Natural killer cell treated with Interleukin-12 subunit alpha and Interleukin-12 subunit beta and Interleukin-15 and Interleukin-18, amount 100 ng/mL, for 72 hours (primary cell): ENCODE data around the gene COA1. TPM values are rescaled to one million over a fixed set of nuclear protein-coding genes. Genes with fewer than 3 reads are reported as not detected.
"Not testable (repeated sequence)": the region's sequence is repeated elsewhere in the genome, so short reads cannot be mapped to it uniquely, and the experiment has no call there.

Experiments used
- ATAC-seq, 2 donors: fragments of 150-1000 bp; cut with Tn5 transposase in 1 of 2; sonication (Bioruptor Pico), chemical (Tn5 transposase) in 1 of 2; 2 replicates each; pipeline ENCODE4 v1.10.0; 2021
- DNase-seq: peaks from one replicate; pipeline ENCODE4 v3.0.0; 2022; ENCODE audit warnings: low spot score
- H3K27ac Mint-ChIP-seq, 2 donors: 1 replicate in 1 of 2; 2 replicates in 1 of 2; pipeline ENCODE4 v1.8.0; 2022; ENCODE audit warnings: mixed read lengths in 2 of 2, mild to moderate bottlenecking in 1 of 2, moderate library complexity in 1 of 2
- H3K27me3 Mint-ChIP-seq, 2 donors: 1 replicate in 1 of 2; 2 replicates in 1 of 2; pipeline ENCODE4 v1.8.0; 2022; ENCODE audit warnings: mixed read lengths in 2 of 2
- H3K36me3 Mint-ChIP-seq: one replicate; pipeline ENCODE4 v1.8.0; 2022; ENCODE audit warnings: mixed read lengths
- H3K4me1 Mint-ChIP-seq, 2 donors: 1 replicate in 1 of 2; 2 replicates in 1 of 2; pipeline ENCODE4 v1.8.0; 2022; ENCODE audit warnings: low read depth in 2 of 2, mixed read lengths in 2 of 2, mild to moderate bottlenecking in 1 of 2
- H3K4me3 Mint-ChIP-seq: one replicate; pipeline ENCODE4 v1.8.0; 2022; ENCODE audit warnings: mixed read lengths
- H3K9me3 Mint-ChIP-seq: 2 replicates; pipeline ENCODE4 v1.8.0; 2022; ENCODE audit warnings: mixed read lengths
- total RNA-seq, 2 donors: library from RNA; stranded (reverse); gene quantifications; one replicate each; pipeline ENCODE4 v1.2.3, GENCODE V29; 2022

Gene COA1
- total RNA-seq, 2 donors from 2014 or later: 77.2 to 119 TPM

DNA sequence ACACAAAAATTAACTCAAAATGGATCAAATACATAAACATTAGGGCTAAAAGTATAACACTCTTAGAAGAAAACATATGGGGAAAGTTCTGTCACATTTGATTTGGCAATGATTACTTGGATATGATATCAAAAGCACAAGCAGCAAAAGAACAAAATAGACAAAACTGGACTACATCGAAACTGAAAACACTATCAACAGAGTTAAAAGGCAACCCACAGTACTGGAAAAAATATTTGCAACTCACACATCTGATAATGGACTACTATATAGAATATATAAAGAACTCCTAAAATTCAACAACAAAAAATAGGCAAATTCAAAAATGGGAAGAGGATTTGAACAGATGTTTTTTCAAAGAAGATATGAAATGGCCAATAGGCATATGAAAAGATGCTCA lies 51.0 kb downstream of the COA1 start:
- H3K27me3 Mint-ChIP-seq: no peaks in the 10 kb centered on the region
- H3K27ac Mint-ChIP-seq: peak overlapping the region; percentile 56 to 77
- peaks cover 43 to 48% of the 10 kb centered on the region in 2 donors for H3K4me1 Mint-ChIP-seq
- H3K9me3 Mint-ChIP-seq: no peaks in the 10 kb centered on the region
- ATAC-seq (no peak), DNase-seq (no peak)
- peaks cover 7% of the 10 kb centered on the region for H3K36me3 Mint-ChIP-seq
- H3K4me3 Mint-ChIP-seq: peak overlapping the region; percentile 72

GRCh38 chr7:43677864-43678263 lies 51.5 kb downstream of the COA1 start:
- Mint-ChIP-seq H3K4me3 (peak overlapping the region; percentile 72), H3K9me3 (no peaks in the 10 kb centered on the region), H3K4me1 (peaks cover 46 to 53% of the 10 kb centered on the region in 2 donors), H3K27me3 (no peaks in the 10 kb centered on the region), H3K27ac (peak overlapping the region; percentile 56 to 77), H3K36me3 (peaks cover 9% of the 10 kb centered on the region)
- ATAC-seq (no peak), DNase-seq (no peak)

DNA sequence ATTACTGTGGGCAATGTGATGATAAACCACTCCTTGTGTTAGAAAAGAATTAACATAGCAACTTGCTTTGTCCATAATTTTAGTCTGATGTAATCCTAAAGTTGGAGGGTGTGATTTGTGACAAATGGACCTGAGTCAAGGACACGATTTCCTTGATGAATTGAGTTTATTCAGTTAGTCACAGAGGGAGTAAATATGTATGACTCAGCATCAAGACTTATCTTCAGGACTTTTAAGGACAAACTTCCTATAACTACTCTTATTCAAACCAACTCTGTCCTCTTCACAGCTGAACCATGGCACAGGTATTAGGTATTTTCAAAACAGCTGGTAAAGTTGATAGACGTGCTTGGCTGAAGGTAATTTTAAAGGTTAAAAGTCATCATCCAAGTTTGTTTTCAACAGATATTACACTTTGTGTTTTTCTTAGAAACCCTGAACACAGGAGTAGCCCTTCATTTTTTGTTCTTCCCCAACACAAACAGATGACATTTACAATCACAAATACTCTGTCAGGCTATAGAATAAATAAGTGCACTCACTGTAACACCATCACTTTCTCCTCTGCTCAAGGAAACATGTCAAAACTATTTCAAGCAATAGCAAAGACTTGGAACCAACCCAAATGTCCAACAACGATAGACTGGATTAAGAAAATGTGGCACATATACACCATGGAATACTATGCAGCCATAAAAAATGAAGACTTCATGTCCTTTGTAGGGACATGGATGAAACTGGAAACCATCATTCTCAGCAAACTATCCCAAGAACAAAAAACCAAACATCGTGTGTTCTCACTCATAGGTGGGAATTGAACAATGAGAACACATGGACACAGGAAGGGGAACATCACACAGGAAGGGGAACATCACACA lies 54.5 kb downstream of the COA1 start:
- peaks cover 54 to 61% of the 10 kb centered on the region in 2 donors for H3K4me1 Mint-ChIP-seq
- ATAC-seq (no peak), DNase-seq (no peak)
- no peak overlapping the region for H3K4me3 Mint-ChIP-seq
- peaks cover 28% of the 10 kb centered on the region for H3K36me3 Mint-ChIP-seq
- H3K27me3 Mint-ChIP-seq: no peaks in the 10 kb centered on the region
- peak overlapping the region; percentile 36 to 40 for H3K27ac Mint-ChIP-seq
- H3K9me3 Mint-ChIP-seq: no peaks in the 10 kb centered on the region

GRCh38 chr7:43673243-43673976 lies 55.9 kb downstream of the COA1 start:
- not testable (repeated sequence) for H3K27ac Mint-ChIP-seq, H3K4me3 Mint-ChIP-seq, ATAC-seq, H3K27me3 Mint-ChIP-seq, H3K9me3 Mint-ChIP-seq, DNase-seq
- Mint-ChIP-seq H3K36me3 (peaks cover 28% of the 10 kb centered on the region), H3K4me1 (peaks cover 53 to 55% of the 10 kb centered on the region in 2 donors)

DNA sequence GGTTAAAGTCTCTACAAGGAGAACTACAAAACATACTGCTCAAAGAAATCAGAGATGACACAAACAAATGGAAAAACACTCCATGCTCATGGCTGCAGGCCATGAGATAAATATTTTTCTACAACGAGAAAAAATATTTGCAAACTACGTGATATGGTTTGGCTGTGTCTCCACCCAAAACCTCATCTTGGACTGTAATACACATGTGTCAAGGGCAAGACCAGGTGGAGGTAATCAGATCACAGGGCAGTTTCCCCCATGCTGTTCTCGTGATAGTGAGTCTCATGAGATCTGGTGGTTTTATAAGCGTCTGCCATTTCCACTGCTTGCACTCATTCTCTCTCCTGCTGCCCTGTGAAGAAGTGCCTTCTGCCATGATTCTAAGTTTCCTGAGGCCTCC lies 57.8 kb downstream of the COA1 start:
- DNase-seq (no peak), ATAC-seq (no peak)
- Mint-ChIP-seq H3K27me3 (no peaks in the 10 kb centered on the region), H3K9me3 (no peaks in the 10 kb centered on the region), H3K27ac (no peak overlapping the region), H3K4me1 (peaks cover 49 to 50% of the 10 kb centered on the region in 2 donors), H3K4me3 (no peak overlapping the region), H3K36me3 (peaks cover 38% of the 10 kb centered on the region)

GRCh38 chr7:43669286-43670081 lies 59.8 kb downstream of the COA1 start:
- peak overlapping the region; percentile 15 for H3K4me3 Mint-ChIP-seq
- peak; percentile 40 to 72 for ATAC-seq
- DNase-seq: no peak
- no peaks in the 10 kb centered on the region for H3K27me3 Mint-ChIP-seq
- peaks cover 53 to 55% of the 10 kb centered on the region in 2 donors for H3K4me1 Mint-ChIP-seq
- peak overlapping the region in 1 of 2 donors; percentile 38 for H3K27ac Mint-ChIP-seq
- H3K36me3 Mint-ChIP-seq: peaks cover 31% of the 10 kb centered on the region
- H3K9me3 Mint-ChIP-seq: no peaks in the 10 kb centered on the region

- DNase-seq (no peak), ATAC-seq (no peak)
- Mint-ChIP-seq H3K27me3 (no peaks in the 10 kb centered on the region), H3K36me3 (peaks cover 31% of the 10 kb centered on the region), H3K27ac (peak overlapping the region in 1 of 2 donors; percentile 29), H3K9me3 (no peaks in the 10 kb centered on the region), H3K4me1 (peaks cover 41 to 44% of the 10 kb centered on the region in 2 donors), H3K4me3 (no peak overlapping the region)
Measured at GRCh38 chr7:43668035-43668434, 61.3 kb downstream of the COA1 start.

DNA sequence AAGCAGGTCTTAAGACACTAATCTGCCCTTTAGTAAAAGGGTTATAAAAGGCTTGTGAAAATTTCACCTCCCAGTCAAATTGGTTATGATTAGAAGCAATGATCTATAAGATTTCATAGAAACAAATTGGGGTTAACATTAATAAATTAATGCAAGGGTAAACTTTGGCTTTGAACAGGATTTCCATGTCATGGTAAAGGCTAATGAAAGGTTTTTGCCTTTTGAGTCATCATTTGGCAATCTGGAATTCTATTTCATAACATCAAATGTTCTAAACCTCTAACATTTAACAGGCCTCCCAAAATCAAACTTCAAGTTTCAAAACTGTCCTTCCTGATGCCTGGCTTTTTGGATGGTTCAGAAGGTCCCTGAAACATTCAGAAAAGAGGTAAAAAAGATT lies 62.4 kb downstream of the COA1 start:
- peaks cover 20% of the 10 kb centered on the region for H3K36me3 Mint-ChIP-seq
- ATAC-seq (no peak), DNase-seq (no peak)
- peaks cover 30 to 37% of the 10 kb centered on the region in 2 donors for H3K4me1 Mint-ChIP-seq
- H3K27me3 Mint-ChIP-seq: no peaks in the 10 kb centered on the region
- no peaks in the 10 kb centered on the region for H3K9me3 Mint-ChIP-seq
- peak overlapping the region in 1 of 2 donors; percentile 29 for H3K27ac Mint-ChIP-seq
- H3K4me3 Mint-ChIP-seq: no peak overlapping the region

DNA sequence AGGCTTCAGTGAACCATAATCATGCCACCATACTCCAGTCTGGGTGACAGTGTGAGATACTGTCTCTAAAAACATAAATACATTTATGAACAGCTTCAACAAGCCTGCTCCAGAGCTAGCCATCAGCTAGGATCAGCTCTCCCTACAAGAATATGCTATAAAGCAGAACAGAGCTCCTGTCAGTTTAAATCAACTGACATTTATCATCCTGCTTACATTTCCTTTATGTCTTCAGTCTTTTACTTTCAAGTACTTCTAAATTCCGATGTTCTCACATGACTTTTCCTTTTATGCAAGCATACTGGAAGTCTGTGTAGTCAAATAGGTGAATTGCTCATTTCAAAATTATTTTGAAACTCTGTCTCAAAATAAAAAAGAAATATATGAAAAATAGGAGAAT lies 64.6 kb downstream of the COA1 start:
- H3K4me1 Mint-ChIP-seq: peaks cover 33 to 36% of the 10 kb centered on the region in 2 donors
- no peak overlapping the region for H3K4me3 Mint-ChIP-seq
- H3K9me3 Mint-ChIP-seq: no peaks in the 10 kb centered on the region
- H3K27ac Mint-ChIP-seq: no peak overlapping the region
- no peak for DNase-seq
- H3K27me3 Mint-ChIP-seq: no peaks in the 10 kb centered on the region
- ATAC-seq: no peak
- H3K36me3 Mint-ChIP-seq: peaks cover 10% of the 10 kb centered on the region

GRCh38 chr7:43660141-43660540 lies 69.2 kb downstream of the COA1 start:
- Mint-ChIP-seq H3K4me3 (peak overlapping the region; percentile 35), H3K4me1 (peaks cover 36 to 38% of the 10 kb centered on the region in 2 donors), H3K27ac (peak overlapping the region; percentile 56 to 72), H3K27me3 (no peaks in the 10 kb centered on the region), H3K36me3 (no peaks in the 10 kb centered on the region), H3K9me3 (no peaks in the 10 kb centered on the region)
- ATAC-seq (no peak), DNase-seq (no peak)

- DNase-seq: no peak
- H3K4me1 Mint-ChIP-seq: peaks cover 32 to 35% of the 10 kb centered on the region in 2 donors
Measured at GRCh38 chr7:43659549-43659896, 69.8 kb downstream of the COA1 start.

GRCh38 chr7:43658718-43659548 lies 70.4 kb downstream of the COA1 start:
- Mint-ChIP-seq H3K4me3 (peak overlapping the region; percentile 75), H3K36me3 (peaks cover 8% of the 10 kb centered on the region), H3K9me3 (no peaks in the 10 kb centered on the region), H3K27ac (peak overlapping the region; percentile 72 to 82), H3K4me1 (peaks cover 38 to 41% of the 10 kb centered on the region in 2 donors), H3K27me3 (no peaks in the 10 kb centered on the region)
- no peak for DNase-seq
- peak; percentile 63 to 89 for ATAC-seq

More at GRCh38 chr7:43659549-43659896, 69.8 kb downstream of the COA1 start:
- no peaks in the 10 kb centered on the region for H3K27me3 Mint-ChIP-seq
- no peak overlapping the region for H3K4me3 Mint-ChIP-seq
- peak overlapping the region; percentile 56 to 72 for H3K27ac Mint-ChIP-seq
- no peak for ATAC-seq
- H3K9me3 Mint-ChIP-seq: no peaks in the 10 kb centered on the region
- peaks cover 2% of the 10 kb centered on the region for H3K36me3 Mint-ChIP-seq

GRCh38 chr7:43656997-43657396 lies 72.3 kb downstream of the COA1 start:
- peaks cover 47 to 51% of the 10 kb centered on the region in 2 donors for H3K4me1 Mint-ChIP-seq
- DNase-seq: no peak
- H3K4me3 Mint-ChIP-seq: no peak overlapping the region
- peak overlapping the region in 1 of 2 donors; percentile 40 for H3K27ac Mint-ChIP-seq
- ATAC-seq: no peak
- H3K9me3 Mint-ChIP-seq: no peaks in the 10 kb centered on the region
- peaks cover 9% of the 10 kb centered on the region for H3K36me3 Mint-ChIP-seq
- H3K27me3 Mint-ChIP-seq: no peaks in the 10 kb centered on the region
